Cerebellar cortex (tissue), 1 donor: Measurements from ENCODE around the gene COPS4.
A peak's percentile ranks its signal among the peaks of the same experiment; 100 is the strongest.
"Not testable (repeated sequence)": the region's sequence is repeated elsewhere in the genome, so short reads cannot be mapped to it uniquely, and the experiment has no call there.

ENCODE experiments used
- DNase-seq: peaks from one replicate; pipeline ENCODE4 v3.0.0-alpha.2; 2015; ENCODE audit warnings: low spot score

The COPS4 gene

GRCh38 chr4:83083925-83084475 lies 49.0 kb downstream of the COPS4 start:
- no peak for DNase-seq

- DNase-seq = not testable (repeated sequence)
Observed at GRCh38 chr4:83084956-83085355, 50.0 kb downstream of the COPS4 start.

GRCh38 chr4:83089410-83090157 lies 54.6 kb downstream of the COPS4 start:
- DNase-seq = no peak

GRCh38 chr4:83093060-83093640 lies 58.2 kb downstream of the COPS4 start:
- DNase-seq = no peak

GRCh38 chr4:83096397-83096796 lies 61.4 kb downstream of the COPS4 start:
- DNase-seq = no peak

- DNase-seq = no peak
Observed at GRCh38 chr4:83104991-83105390, 70.0 kb downstream of the COPS4 start.

GRCh38 chr4:83107631-83108030 lies 72.6 kb downstream of the COPS4 start:
- DNase-seq = no peak

- no peak for DNase-seq
Observed at GRCh38 chr4:83108101-83108861, 73.3 kb downstream of the COPS4 start.

GRCh38 chr4:83109480-83110222 lies 74.7 kb downstream of the COPS4 start:
- no peak for DNase-seq

GRCh38 chr4:83110223-83110945 lies 75.4 kb downstream of the COPS4 start:
- peak; percentile 78 for DNase-seq

- DNase-seq = no peak
Observed at GRCh38 chr4:83110970-83111750, 76.2 kb downstream of the COPS4 start.

GRCh38 chr4:83111751-83112141 lies 76.8 kb downstream of the COPS4 start:
- DNase-seq = not testable (repeated sequence)

GRCh38 chr4:83112231-83112630 lies 77.2 kb downstream of the COPS4 start:
- DNase-seq = no peak

GRCh38 chr4:83112678-83113428 lies 77.9 kb downstream of the COPS4 start:
- DNase-seq = peak; percentile 27

GRCh38 chr4:83113429-83113786 lies 78.4 kb downstream of the COPS4 start:
- no peak for DNase-seq

- peak; percentile 43 for DNase-seq
Observed at GRCh38 chr4:83114576-83114975, 79.6 kb downstream of the COPS4 start, which contains the start of gene PLAC8. Gene PLAC8 (minus strand): TSS chr4:83114729. CDS start chr4:83107921, 6,808 bp downstream.

- DNase-seq = no peak
Observed at GRCh38 chr4:83115000-83115399, 80.0 kb downstream of the COPS4 start.

- no peak for DNase-seq
Observed at GRCh38 chr4:83115656-83116285, 80.8 kb downstream of the COPS4 start.

GRCh38 chr4:83118869-83119268 lies 83.9 kb downstream of the COPS4 start:
- DNase-seq = no peak
